HuH-7.5 (cell line): ENCODE measurements around the gene SGO1.

Experiments
- DNase-seq: peaks from one replicate; pipeline ENCODE4 v3.0.0; 2011; ENCODE audit warnings: low spot score

The SGO1 gene

DNA sequence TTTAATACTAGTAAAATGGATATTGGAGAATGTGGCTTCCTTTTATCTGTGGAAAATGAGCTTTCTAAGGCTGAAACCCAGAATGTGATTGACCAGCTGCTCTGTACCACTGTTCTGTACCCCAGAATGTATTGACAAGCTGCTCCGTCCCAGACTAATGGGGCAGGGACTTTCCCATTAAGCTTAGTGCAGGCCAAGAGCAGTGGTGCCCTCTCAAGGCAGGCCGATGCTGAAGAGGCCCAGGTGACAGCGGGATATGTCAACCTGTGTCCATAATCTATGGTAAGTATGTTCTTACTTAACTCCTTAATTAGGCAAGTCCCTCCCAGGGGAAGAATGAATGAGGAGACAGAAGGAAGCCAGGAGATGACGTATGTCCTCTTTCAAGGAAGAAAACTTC lies 31.1 kb downstream of the SGO1 start:
- no peak for DNase-seq

GRCh38 chr3:20154078-20154477 lies 31.9 kb downstream of the SGO1 start:
- no peak for DNase-seq

DNA sequence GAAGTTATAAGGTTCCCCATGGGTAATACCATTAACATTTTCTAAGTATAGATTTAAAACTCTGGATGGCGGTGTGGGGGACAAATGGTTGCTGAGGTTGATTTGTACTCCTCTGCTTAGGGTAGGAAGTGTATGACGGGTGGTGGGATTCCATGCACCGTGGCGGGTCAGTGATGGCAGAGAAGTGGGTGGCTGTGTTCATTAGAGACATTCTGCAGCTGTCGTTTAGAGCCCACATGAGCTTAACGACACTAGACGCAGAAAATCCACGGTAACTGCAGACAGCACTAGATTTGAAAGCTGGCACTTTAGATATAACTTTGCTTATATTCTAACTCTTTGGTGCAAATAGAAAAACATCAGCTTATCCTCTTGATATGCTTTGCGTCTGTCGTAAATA lies 37.5 kb downstream of the SGO1 start:
- no peak for DNase-seq

DNA sequence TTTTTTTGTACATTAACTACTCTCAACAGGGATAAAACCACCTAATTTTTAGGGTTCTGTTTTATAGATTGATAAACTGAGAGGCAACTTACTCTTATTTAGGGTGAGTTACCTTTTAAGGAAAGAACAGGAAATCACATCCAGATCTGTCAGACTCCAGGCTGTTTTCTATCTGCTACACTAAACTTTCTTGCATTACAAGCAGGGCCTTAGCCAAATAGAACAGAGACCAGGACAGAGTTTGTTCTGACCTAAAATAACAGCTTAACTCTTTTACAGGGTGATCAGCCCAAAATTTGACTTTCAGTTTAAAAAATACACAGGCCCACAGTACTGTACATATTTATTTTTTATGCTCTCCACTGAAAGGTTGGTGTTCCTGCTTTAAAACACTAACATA lies 38.6 kb downstream of the SGO1 start:
- DNase-seq, result no peak

DNA sequence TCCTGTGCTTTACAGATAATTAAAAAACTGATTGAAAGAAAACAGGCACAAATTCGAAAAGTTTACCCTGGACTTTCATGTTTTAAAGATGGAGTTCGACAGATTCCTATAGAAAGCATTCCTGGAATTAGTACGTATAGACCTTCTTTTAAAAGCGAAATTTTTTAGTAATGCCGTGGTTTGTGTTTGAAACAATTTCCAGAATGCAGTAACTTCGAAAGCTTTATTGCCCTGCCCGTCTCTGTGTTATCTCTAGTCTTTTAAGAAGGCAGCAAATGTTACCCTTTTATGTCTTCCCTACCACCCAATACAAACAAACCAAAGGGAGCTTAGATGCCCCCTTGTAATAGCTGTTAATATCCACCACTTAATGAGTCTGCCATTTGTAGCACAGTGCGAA lies 39.7 kb downstream of the SGO1 start:
- DNase-seq, result no peak

GRCh38 chr3:20145874-20146273 lies 40.1 kb downstream of the SGO1 start:
- no peak for DNase-seq

- no peak for DNase-seq
Observed at GRCh38 chr3:20143519-20143918, 42.5 kb downstream of the SGO1 start.

DNA sequence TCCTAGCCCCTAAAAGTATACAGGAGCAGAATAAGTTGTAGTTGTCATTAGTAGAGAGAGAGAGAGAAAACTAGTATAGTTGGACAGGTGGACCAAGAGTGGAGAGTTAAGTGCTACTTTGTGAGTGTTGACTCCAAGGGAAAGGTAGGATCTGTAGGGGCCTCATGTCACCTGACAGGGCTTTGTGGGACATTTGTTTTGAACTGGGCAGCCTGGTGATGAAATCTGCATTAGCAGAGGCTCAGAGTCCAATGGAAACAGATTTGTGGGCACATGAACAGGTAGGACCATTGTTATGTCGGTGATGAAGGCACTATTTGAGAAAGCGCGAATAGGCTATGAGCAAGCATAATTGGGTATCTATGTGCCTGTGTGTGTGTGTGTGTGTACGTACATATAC lies 43.5 kb downstream of the SGO1 start:
- DNase-seq, result no peak

DNA sequence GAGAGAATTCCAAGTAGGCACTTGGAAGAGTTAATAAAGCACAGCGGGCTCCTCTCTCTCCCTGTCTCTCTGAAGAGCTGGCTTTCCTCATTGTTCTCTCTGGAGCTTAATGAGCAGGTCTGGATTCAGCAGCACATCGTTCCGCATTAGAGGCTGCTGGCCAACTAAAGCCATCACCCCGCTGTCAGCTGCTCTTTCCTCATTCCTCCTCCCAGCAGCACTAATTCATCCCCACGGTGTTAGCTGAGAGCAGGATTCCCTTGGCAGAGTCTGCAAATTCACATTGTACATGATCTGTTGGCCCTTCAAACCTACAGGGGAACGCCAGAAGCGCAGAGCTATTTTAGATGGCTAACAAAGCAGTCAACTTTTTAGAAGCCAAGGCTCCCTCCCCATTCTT lies 44.2 kb downstream of the SGO1 start:
- no peak for DNase-seq

DNA sequence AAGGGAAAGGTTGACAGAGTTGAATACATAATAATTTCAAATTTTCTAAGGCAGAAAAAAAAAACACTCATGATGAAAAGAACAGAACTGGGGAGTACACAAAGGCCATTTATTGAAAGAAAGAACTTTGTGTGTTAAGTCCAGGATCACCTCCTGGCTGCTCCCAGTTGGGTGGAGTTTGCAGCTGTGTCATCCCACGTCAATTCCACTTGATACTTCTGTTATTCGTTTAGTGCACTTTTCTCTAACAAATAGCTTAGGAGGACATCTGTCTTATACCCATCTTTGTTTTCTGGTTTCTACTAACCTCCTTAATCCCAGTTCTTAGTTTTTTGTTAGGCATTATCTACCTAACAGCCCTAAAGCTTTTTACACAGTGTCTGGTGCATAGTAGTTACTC lies 44.7 kb downstream of the SGO1 start:
- DNase-seq, result no peak

DNA sequence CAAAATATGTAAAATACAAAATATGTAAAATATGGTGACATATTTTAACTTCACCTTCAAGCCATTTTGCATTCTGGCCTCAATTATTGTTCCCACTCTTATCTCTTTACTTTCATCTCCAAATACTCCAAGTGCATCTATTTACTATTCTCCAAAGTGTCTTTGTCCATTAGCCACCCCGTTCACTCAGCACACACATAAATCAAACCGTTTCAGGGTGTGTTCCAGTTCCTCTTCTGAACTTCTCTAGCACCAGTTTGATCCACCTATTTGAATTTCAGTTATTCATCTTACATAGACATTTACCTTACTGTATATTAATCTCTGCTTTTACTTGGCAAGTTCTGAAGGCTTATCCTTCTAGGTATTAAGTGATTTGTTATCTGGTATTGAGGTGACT lies 45.1 kb downstream of the SGO1 start:
- DNase-seq, result no peak

DNA sequence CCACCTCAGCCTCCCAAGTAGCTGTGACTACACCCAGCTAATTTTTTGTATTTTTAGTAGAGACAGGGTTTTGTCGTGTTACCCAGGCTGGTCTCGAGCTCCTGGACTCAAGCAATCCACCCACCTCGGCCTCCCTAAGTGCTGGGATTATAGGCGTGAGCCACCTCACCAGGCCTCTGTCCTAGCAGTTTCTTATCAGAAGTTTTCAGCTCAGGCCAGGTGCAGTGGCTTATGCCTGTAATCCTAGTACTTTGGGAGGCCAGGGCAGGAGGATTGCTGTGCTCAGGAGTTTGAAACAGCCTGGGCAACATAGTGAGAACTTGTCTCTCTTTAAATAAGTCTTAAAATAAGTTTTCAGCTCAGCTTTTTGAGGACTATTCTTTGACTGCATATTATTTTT lies 48.4 kb downstream of the SGO1 start:
- DNase-seq, result no peak

- DNase-seq, result no peak
Observed at GRCh38 chr3:20136231-20136630, 49.8 kb downstream of the SGO1 start.

- DNase-seq, result no peak
Observed at GRCh38 chr3:20130106-20130505, 55.9 kb downstream of the SGO1 start.

DNA sequence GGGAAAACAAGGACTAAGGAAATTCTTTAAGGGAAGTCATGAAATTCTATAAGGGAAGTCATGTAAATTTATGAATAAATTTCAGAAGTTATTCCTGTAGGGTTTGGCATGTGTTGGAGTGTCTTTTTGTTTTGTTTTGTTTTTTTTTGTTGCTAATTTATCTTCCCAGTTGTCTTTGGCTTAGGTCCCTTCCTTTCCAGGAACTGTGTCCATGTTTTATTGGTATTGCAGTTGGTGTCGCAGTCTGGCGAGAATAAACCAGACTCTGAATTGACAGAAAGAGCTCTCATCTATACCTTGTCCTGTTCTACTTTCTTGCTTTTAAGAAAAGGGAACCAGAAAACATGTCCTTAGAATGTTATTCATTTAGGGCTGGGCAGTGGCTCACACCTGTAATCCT lies 57.6 kb downstream of the SGO1 start:
- DNase-seq, result no peak

DNA sequence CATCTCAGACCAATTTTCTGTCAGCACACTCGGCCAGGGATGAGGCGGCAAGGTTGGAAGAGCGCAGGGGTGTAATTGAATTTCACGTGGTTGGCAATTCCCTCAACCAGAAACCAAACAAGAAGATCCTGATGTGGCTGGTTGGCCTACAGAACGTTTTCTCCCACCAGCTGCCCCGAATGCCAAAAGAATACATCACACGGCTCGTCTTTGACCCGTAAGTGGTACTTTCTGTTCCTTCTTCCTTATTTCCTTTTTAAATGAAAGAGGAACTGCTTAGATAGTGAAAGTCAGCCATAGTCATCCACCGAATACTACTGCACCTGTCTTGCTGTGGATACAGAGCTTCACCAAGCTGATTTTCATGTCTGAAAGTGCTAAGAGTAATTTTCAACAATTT lies 60.1 kb downstream of the SGO1 start:
- no peak for DNase-seq

DNA sequence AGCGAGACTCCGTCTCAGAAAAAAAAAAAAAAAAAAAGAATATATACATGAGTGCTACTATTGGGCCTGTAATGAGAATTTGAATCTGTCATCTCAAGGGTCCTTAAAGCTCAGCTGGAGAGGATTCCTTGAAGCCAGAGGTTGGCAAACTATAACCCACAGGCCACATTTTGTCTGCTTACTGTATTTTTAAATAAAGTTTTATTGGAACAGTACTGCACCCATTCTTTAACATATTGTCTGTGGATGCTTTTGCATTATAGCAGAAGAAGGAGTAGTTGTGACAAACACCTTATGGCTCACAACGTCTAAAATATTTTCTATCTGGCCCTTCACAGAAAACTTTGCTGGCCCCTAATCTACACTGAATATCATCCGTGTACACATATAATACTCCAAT lies 60.7 kb downstream of the SGO1 start:
- DNase-seq, result no peak

DNA sequence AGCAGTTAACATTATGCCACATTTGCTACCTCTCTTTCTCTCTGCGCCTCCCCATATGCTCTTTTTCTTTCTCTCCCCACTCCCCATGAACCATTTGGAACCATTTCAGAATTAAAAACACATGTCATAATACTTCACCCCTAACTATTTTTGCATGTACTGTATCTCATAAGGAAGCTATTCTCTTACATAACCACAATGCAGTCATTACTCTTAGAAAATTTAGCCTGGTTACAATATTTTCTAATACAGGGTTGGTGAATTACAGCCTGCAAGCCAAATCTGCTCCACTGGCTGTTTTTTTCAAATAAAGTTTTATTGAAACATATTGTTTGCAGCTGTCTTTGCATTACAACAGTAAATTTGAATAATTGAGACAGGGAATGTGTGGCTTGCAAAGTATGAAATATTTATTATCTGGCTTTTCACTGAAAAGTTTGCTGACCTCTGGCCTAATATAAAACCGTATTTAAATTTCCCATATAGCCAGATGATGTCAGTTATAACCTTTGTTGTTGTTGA lies 62.8 kb downstream of the SGO1 start:
- DNase-seq, result no peak

DNA sequence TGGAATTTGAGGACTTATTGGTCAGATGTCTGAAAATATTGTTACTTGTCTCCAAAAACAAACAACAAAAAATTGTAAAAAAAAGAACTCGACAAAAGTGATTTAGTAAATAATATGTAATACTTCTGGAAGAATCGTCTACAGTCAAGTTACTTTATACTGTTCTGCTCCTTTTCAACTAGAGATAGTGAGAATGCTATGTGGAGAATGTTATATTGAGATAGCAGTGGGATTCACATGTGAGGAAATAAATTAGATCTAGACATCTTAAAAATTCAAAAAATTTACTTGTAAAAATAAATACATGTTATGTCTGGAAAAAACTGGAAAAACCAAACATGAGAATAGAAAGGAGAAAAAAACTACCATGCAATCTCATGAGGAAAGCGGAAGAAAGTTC lies 64.9 kb downstream of the SGO1 start:
- DNase-seq, result no peak
